Fibroblast of mammary gland (primary cell): ENCODE data around the gene MAGEF1.

Source experiments
- DNase-seq: peaks from one replicate; pipeline ENCODE4 v3.0.0-alpha.2; 2010; ENCODE audit warnings: low read depth
- H3K4me3 ChIP-seq: 2 replicates; pipeline ENCODE4 v1.5.1; 2011; ENCODE audit warnings: low read depth, mild to moderate bottlenecking, low read length, moderate library complexity; ENCODE audit not compliant: control insufficient read depth
- TF ChIP-seq, protein P1 (sequence below): conservative IDR thresholded peaks from 2 replicates; pipeline ENCODE4 v1.5.1; 2011; ENCODE audit warnings: low read depth, low read length, inconsistent platforms; ENCODE audit not compliant: control insufficient read depth, insufficient read depth

Gene MAGEF1

GRCh38 chr3:184741798-184742675, 30.2 kb upstream of the MAGEF1 start:
- no peak overlapping the region for H3K4me3 ChIP-seq
- TF ChIP-seq, protein P1, sequence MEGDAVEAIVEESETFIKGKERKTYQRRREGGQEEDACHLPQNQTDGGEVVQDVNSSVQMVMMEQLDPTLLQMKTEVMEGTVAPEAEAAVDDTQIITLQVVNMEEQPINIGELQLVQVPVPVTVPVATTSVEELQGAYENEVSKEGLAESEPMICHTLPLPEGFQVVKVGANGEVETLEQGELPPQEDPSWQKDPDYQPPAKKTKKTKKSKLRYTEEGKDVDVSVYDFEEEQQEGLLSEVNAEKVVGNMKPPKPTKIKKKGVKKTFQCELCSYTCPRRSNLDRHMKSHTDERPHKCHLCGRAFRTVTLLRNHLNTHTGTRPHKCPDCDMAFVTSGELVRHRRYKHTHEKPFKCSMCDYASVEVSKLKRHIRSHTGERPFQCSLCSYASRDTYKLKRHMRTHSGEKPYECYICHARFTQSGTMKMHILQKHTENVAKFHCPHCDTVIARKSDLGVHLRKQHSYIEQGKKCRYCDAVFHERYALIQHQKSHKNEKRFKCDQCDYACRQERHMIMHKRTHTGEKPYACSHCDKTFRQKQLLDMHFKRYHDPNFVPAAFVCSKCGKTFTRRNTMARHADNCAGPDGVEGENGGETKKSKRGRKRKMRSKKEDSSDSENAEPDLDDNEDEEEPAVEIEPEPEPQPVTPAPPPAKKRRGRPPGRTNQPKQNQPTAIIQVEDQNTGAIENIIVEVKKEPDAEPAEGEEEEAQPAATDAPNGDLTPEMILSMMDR: no peak
- no peak for DNase-seq

- no peak for DNase-seq
- TF ChIP-seq, protein P1: no peak
- H3K4me3 ChIP-seq: no peak overlapping the region
Observed at GRCh38 chr3:184741259-184741556, 29.3 kb upstream of the MAGEF1 start.

- no peak overlapping the region for H3K4me3 ChIP-seq
- peak; percentile 58 for DNase-seq
- TF ChIP-seq, protein P1: no peak
Observed at GRCh38 chr3:184740509-184741258, 28.8 kb upstream of the MAGEF1 start.

DNA sequence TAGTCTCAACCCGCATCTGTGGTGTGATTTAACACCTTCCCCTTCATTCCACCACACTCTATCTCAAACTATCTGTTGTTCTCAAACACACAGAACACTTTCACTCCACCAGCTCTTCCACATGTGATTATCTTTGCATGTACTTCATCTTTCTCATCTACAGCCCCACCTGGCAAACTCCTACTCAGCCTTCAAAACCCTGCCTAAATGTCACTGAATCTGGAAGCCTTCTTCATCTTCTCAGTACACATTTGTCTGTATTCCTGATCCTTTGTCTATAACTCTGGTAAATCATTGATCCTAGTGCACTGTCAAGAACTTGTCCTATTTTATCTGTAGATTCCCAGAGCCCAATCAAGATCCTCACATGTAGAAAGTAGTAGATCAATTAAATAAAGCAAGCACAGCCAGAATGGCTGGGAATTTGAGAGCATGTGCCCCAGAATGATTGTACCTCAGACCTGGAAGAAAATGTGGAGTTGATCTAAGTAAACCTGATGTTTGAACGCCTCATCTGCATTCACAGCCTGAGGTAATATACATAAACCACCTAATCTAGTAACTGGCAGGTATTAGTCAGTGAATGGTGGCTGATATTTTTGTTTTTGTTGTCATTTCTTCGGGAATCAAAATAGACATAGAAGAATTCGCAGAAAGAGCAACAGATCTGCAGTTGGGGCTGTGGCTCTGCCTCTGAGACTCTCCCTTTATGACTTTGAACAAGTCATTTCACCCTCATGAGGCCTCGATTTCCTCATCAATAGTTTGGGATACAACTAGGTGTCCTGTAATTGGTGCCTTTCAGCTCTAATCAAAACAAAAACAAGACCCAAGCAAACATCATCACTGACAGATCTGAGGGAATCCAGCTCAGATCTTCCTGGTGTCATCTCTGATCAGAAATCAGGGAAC, 28.0 kb upstream of the MAGEF1 start:
- no peak overlapping the region for H3K4me3 ChIP-seq
- TF ChIP-seq, protein P1: no peak
- no peak for DNase-seq

DNA sequence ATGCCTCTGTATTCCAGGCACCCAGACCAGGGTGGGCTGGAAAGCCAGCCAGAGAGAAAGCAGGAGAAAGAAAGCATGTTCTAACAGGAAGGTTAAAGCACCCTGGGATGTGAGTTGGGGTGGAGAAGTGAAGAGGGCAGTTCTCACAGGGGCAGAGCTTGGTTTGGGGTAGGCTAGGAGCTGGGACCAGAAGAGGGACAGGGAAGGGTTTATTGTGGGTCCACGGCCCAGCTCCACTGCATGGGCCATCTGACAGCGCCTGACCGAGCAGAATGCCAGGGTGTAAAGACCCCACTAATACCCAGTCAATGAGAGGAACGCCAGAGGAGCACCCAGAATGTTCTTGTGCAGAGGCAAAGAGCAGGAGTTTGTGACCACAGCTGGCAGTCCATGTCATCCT, 27.1 kb upstream of the MAGEF1 start:
- no peak for DNase-seq
- no peak overlapping the region for H3K4me3 ChIP-seq
- TF ChIP-seq, protein P1: no peak

- TF ChIP-seq, protein P1: no peak
- H3K4me3 ChIP-seq: no peak overlapping the region
Observed at GRCh38 chr3:184738506-184738890, 26.6 kb upstream of the MAGEF1 start.

More at GRCh38 chr3:184738506-184738890, 26.6 kb upstream of the MAGEF1 start:
- no peak for DNase-seq
